ENCODE results near the gene LRRC1. TPM values are rescaled to one million over a fixed set of nuclear protein-coding genes. Genes with fewer than 3 reads are reported as not detected.

Gene LRRC1
- polyA plus RNA-seq, 1 experiment = 13.9 TPM

- DNase-seq (ENCODE audit: low read depth, low spot score) = no peak
- CTCF ChIA-PET = interaction anchor here (1.1 to 8.7 kb wide), 2 partner anchors 227 to 232 kb away, joined by 3 to 202 read pairs; no protein-coding TSS in a partner anchor
- H3K27ac ChIP-seq (ENCODE audit: low read depth, low read length) = no peak overlapping the region
These were observed 167.0 kb downstream of the LRRC1 start for GRCh38 chr6:53961679-53962370.

GRCh38 chr6:53962646-53963045 lies 167.8 kb downstream of the LRRC1 start:
- ChIA-PET CTCF (interaction anchor here (0.6 to 1.1 kb wide), 2 partner anchors 20 to 228 kb away, joined by 3 read pairs; no protein-coding TSS in a partner anchor), POLR2A (no interaction called here)
- TF ChIP-seq CTCF (IDR thresholded peaks at IDR 0.05; ENCODE audit: low read depth, low read length) = no peak
- no peak overlapping the region for H3K27ac ChIP-seq (ENCODE audit: low read depth, low read length)
- H3K4me3 ChIP-seq (ENCODE audit: low read depth, low read length) = no peak overlapping the region
- DNase-seq (ENCODE audit: low read depth, low spot score) = no peak
- H3K27me3 ChIP-seq (ENCODE audit: control insufficient read depth, insufficient read depth, low read length) = no peaks in the 10 kb centered on the region
- H3K9me3 ChIP-seq (ENCODE audit: control insufficient read depth, insufficient read depth, low read length) = no peaks in the 10 kb centered on the region

More at GRCh38 chr6:53961679-53962370, 167.0 kb downstream of the LRRC1 start:
- Histone ChIP-seq H3K27me3 (ENCODE audit: control insufficient read depth, insufficient read depth, low read length) (no peaks in the 10 kb centered on the region), H3K4me3 (ENCODE audit: low read depth, low read length) (no peak overlapping the region), H3K9me3 (ENCODE audit: control insufficient read depth, insufficient read depth, low read length) (no peaks in the 10 kb centered on the region)
- TF ChIP-seq CTCF (IDR thresholded peaks at IDR 0.05; ENCODE audit: low read depth, low read length) = no peak
- POLR2A ChIA-PET = no interaction called here

- DNase-seq (ENCODE audit: low read depth, low spot score) = no peak
- no peak for TF ChIP-seq CTCF (IDR thresholded peaks at IDR 0.05; ENCODE audit: low read depth, low read length)
- H3K27ac ChIP-seq (ENCODE audit: low read depth, low read length) = no peak overlapping the region
- H3K9me3 ChIP-seq (ENCODE audit: control insufficient read depth, insufficient read depth, low read length) = no peaks in the 10 kb centered on the region
- no peak overlapping the region for H3K4me3 ChIP-seq (ENCODE audit: low read depth, low read length)
- no peaks in the 10 kb centered on the region for H3K27me3 ChIP-seq (ENCODE audit: control insufficient read depth, insufficient read depth, low read length)
- ChIA-PET CTCF (interaction anchor here (0.9 to 2.1 kb wide), 2 partner anchors 11 to 239 kb away, joined by 3 to 19 read pairs; no protein-coding TSS in a partner anchor), POLR2A (no interaction called here)
These were observed 172.6 kb downstream of the LRRC1 start for GRCh38 chr6:53967415-53967814.

Other genes with a start within 250 kb of the LRRC1 start
- 74.8 and 89.3 TPM in 2 replicates for gene GCLC, start 249.9 kb upstream of the LRRC1 start, polyA plus RNA-seq (2011; rRNA removed)
- gene KLHL31, start 129.2 kb upstream of the LRRC1 start, polyA plus RNA-seq (2011; rRNA removed) = 0.05 and 0.14 TPM in 2 replicates